ENCODE measurements around the gene TSEN54. TPM values are rescaled to one million over a fixed set of nuclear protein-coding genes. Genes with fewer than 3 reads are reported as not detected.

The TSEN54 gene
- total RNA-seq, 4 donors from 2014 or later = 15.4 to 31.2 (median 17.8) TPM

DNA sequence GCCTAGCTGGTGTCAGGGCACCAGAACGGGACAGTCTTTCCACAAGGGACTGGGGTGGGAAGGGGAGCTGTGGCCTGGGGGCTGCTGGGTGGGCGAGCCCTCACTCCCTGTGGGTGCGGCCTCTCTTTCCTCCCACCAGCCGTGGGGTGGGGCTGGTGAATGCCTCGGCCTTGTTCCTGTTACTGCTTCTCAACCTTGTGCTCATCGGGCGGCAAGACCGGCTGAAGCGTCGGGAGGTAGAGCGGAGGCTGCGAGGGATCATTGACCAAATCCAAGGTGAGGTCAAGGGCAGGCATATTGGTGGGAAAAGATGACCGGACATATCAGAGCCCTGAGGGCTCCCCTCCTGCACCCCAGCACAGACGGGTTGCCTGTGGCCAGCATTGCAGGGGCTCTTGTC, 30.2 kb upstream of the TSEN54 start:
- Histone ChIP-seq H3K4me1 (peaks cover 91 to 95% of the 10 kb centered on the region in 2 donors), H3K36me3 (peaks cover 0 to 1% of the 10 kb centered on the region in 2 donors), H3K9me3 (no peaks in the 10 kb centered on the region), H3K27ac (peak overlapping the region; percentile 35 to 89 (median 64)), H3K4me3 (no peak overlapping the region), H3K27me3 (no peaks in the 10 kb centered on the region)
- in situ Hi-C loops (cut with MboI; ENCODE audit: low sequenced_read_pairs in 4 of 4) (no loop called here), intact Hi-C loops (cut with DNase I; ENCODE audit: low total_unique reads) (no loop called here)
- DNase-seq = no peak
- TF ChIP-seq, protein P1, sequence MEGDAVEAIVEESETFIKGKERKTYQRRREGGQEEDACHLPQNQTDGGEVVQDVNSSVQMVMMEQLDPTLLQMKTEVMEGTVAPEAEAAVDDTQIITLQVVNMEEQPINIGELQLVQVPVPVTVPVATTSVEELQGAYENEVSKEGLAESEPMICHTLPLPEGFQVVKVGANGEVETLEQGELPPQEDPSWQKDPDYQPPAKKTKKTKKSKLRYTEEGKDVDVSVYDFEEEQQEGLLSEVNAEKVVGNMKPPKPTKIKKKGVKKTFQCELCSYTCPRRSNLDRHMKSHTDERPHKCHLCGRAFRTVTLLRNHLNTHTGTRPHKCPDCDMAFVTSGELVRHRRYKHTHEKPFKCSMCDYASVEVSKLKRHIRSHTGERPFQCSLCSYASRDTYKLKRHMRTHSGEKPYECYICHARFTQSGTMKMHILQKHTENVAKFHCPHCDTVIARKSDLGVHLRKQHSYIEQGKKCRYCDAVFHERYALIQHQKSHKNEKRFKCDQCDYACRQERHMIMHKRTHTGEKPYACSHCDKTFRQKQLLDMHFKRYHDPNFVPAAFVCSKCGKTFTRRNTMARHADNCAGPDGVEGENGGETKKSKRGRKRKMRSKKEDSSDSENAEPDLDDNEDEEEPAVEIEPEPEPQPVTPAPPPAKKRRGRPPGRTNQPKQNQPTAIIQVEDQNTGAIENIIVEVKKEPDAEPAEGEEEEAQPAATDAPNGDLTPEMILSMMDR (IDR thresholded peaks at IDR 0.05 in 4 of 5, conservative IDR thresholded peaks at IDR 0.05 in 1 of 5) = no peak
- no peak for TF ChIP-seq POLR2A (IDR thresholded peaks at IDR 0.05)
- ATAC-seq = no peak

DNA sequence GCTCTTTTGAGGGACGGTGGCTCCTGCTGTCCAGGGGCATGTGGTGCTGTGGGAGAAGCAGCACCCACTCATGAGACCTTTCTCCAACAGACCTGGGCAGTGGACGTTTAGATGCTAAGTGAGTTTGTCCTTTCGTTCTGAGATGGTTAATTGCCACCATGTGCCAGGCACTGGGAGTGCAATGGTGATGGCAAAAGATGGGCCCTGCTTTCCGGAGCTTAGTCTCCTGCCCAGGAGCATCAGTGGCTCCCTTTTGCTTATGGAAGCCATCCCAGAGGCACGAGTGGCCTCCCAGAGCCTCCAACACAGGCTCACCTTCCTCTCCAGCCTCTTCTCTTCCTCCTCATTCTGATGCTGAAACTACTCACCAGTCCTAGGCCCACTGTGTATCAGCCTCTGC, 29.4 kb upstream of the TSEN54 start:
- no peaks in the 10 kb centered on the region for H3K9me3 ChIP-seq
- peak overlapping the region in 2 of 4 donors; percentile 70 to 76 for H3K27ac ChIP-seq
- H3K27me3 ChIP-seq = no peaks in the 10 kb centered on the region
- intact Hi-C loops (cut with DNase I; ENCODE audit: low total_unique reads) (no loop called here), in situ Hi-C loops (cut with MboI; ENCODE audit: low sequenced_read_pairs in 4 of 4) (no loop called here)
- DNase-seq (no peak), ATAC-seq (no peak)
- peaks cover 0 to 9% of the 10 kb centered on the region in 2 donors for H3K36me3 ChIP-seq
- no peak for TF ChIP-seq POLR2A (IDR thresholded peaks at IDR 0.05)
- TF ChIP-seq, protein P1 (IDR thresholded peaks at IDR 0.05 in 4 of 5, conservative IDR thresholded peaks at IDR 0.05 in 1 of 5) = no peak
- peaks cover 85 to 89% of the 10 kb centered on the region in 2 donors for H3K4me1 ChIP-seq
- no peak overlapping the region for H3K4me3 ChIP-seq

DNA sequence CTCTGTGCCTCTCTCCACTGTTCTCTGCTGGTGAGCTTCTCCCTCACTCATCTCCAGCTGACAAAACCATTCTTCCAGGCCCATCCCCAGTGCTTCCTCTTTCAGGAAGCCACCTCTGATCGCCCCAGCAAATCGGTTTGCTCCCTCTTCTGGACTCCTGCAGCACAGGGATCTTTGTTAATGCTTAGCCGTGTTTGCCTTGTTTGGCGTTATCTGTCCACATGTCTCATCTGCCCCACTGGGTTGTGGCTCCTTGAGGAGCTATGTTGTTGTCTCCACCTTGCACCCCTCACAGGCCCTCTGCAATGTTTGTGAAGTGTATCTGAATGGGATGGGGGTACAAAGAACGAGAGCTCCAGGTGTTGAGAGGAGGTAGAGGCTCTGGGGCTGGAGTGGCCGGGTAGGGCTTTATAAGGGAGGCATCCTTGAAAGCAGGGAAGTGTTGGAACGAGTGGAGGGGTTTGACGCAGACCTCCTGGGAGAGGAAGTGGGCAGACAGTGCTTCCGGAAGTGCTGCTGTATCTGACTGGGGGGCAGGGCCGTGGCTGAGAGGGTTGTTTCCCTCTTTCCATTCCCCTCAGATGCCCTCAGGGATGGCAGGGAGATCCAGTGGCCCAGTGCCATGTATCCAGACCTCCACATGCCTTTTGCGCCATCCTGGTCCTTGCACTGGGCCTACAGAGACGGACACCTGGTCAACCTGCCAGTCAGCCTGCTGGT, 28.8 kb upstream of the TSEN54 start:
- H3K9me3 ChIP-seq = no peaks in the 10 kb centered on the region
- peaks cover 0 to 15% of the 10 kb centered on the region in 2 donors for H3K36me3 ChIP-seq
- ATAC-seq = no peak
- DNase-seq = peak in 1 of 2 donors; percentile 78
- intact Hi-C loops (cut with DNase I; ENCODE audit: low total_unique reads) = no loop called here
- TF ChIP-seq POLR2A (IDR thresholded peaks at IDR 0.05) = no peak
- TF ChIP-seq, protein P1 (IDR thresholded peaks at IDR 0.05 in 4 of 5, conservative IDR thresholded peaks at IDR 0.05 in 1 of 5) = no peak
- no peaks in the 10 kb centered on the region for H3K27me3 ChIP-seq
- in situ Hi-C loops (cut with MboI; ENCODE audit: low sequenced_read_pairs in 4 of 4) = no loop called here
- H3K4me3 ChIP-seq = no peak overlapping the region
- H3K27ac ChIP-seq = peak overlapping the region; percentile 36 to 76 (median 72)
- H3K4me1 ChIP-seq = peaks cover 79 to 84% of the 10 kb centered on the region in 2 donors

DNA sequence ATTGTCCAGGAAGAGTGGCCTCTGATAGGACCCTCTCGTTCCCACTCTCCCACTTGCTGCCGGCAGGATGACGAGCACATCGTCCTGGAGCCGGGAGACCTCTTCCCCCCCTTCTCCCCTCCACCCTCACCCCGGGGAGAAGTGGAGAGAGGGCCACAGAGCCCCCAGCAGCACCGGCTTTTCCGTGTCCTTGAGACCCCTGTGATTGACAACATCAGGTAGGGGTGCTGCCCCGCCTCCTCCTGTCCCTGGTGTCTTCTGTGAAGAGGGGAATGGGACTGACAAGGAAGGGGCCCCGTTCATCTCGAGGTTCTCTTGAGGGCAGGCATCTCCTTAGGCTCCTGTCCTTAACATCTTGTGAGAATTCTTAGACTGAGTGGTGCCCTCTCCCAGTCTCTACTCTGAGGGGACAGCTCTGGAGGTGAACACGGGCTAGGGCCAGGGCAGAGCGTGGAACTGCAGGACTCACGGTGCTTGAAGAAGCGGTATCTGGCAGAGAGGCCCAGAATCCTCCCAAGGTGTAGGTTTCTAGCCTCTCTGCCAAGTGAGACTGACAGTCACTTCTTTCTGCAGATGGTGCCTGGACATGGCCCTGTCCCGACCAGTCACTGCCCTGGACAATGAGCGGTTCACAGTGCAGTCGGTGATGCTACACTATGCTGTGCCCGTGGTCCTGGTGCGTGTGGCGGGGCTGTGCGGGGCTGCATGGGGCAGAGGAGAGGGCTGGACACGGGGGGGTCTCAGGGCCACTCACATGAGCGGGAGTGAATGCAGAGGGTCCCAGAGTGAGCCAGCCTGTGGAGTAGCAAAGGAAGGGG, 27.4 kb upstream of the TSEN54 start:
- peak; percentile 51 to 68 for ATAC-seq
- H3K27me3 ChIP-seq = no peaks in the 10 kb centered on the region
- peaks cover 67 to 73% of the 10 kb centered on the region in 2 donors for H3K4me1 ChIP-seq
- H3K36me3 ChIP-seq = peaks cover 0 to 29% of the 10 kb centered on the region in 2 donors
- TF ChIP-seq, protein P1 (IDR thresholded peaks at IDR 0.05 in 4 of 5, conservative IDR thresholded peaks at IDR 0.05 in 1 of 5) = no peak
- TF ChIP-seq POLR2A (IDR thresholded peaks at IDR 0.05) = no peak
- peak in 1 of 2 donors; percentile 52 for DNase-seq
- peak overlapping the region; percentile 58 to 76 (median 72) for H3K27ac ChIP-seq
- H3K4me3 ChIP-seq = no peak overlapping the region
- no peaks in the 10 kb centered on the region for H3K9me3 ChIP-seq
- intact Hi-C loops (cut with DNase I; ENCODE audit: low total_unique reads) = no loop called here
- in situ Hi-C loops (cut with MboI; ENCODE audit: low sequenced_read_pairs in 4 of 4) = no loop called here

Measured in gastrocnemius medialis (tissue), 4 donors.